ENCODE measurements around the gene ADAD1. TPM values are rescaled to one million over a fixed set of nuclear protein-coding genes. Genes with fewer than 3 reads are reported as not detected.

Gene ADAD1
- not detected in 5 replicates for total RNA-seq (2022; extraction: Qiagen RNA extraction)

DNA sequence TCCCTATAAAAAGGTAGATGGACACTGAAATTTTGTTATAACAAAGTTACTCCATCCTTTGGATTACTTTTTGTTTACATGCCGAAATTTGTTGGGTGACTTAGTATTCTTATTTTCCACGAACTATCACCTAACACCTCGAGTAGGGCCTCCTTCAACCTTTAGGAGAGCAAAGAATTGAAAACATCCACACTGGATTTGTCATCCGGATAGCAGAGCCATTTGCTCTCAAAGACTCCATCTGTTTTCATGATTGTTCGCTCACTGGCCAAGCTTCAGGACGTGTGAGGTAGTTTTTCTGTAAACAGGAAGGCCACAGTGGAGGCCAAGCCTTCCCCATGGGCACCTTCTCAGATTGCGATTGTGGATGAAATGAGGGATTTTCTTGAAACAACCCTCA, at the start of gene ADAD1:
ADAD1 (plus strand) TSS at position 301 of the 400 bp plus-strand sequence. CDS start 1,059 bp downstream, outside the sequence.

DNA sequence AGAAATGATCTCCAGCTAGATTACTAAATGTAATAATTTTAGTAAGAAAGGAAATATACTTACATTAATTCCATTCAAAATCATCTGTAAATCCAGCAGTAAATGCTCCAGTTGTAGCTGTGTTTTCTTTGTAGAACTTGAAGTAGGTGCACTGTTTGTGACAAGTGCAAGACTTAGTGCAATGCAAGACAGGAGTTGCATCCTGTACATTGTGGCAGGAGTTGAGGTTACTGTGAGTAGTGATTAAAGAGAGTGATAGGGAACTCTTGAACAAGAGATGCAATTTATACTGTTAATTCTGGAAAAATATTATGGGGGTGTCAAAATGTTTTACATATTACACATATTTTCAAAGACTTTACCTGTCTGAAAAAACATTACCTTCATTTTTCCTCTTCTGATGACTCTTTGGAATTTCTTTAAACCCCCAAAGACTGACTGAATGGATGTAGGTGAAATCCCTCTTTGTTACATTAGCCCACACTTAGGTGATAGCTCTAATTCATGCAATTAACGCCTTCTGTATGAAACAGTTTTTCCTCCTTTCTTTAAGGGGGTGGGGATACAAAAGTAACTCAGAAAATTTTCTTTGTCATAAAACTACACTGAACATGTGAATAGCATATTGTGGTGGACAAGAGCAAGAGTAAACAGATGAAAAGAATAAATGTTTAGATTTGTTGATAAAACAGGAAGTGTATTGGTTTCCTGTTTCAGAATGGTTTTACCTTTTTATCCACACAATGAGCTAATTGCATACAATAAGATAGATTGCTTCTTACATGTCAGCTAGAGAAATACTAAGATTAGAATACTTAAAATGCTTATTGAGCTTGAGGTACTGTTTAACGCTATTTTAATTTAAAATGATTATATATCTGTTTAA, 77.7 kb downstream of the ADAD1 start, which contains the start of gene IL2:
IL2 (minus strand) TSS at position 495 of the 886 bp plus-strand sequence; CDS start at position 210, 285 bp downstream.

Other genes starting within 250 kb of the ADAD1 start
- 5.6 to 10.5 TPM (median 8.1 TPM) in 5 replicates for gene BLTP1, start 226.7 kb upstream of the ADAD1 start, total RNA-seq (2022; extraction: Qiagen RNA extraction)
- not detected in 5 replicates for gene IL2, start 77.7 kb downstream of the ADAD1 start, total RNA-seq (2022; extraction: Qiagen RNA extraction)
- not detected in 5 replicates for gene IL21, start 242.1 kb downstream of the ADAD1 start, total RNA-seq (2022; extraction: Qiagen RNA extraction)